Upper lobe of left lung (tissue), 4 donors: ENCODE results near the gene ELFN2.

Experiments used
- EP300 ChIP-seq, 4 donors: sonication (generic); formaldehyde crosslinking; IDR thresholded peaks; one replicate each; pipeline ENCODE4 v1.5.1; 2017; ENCODE audit warnings: antibody characterized with exemption in 4 of 4, control low read depth in 2 of 4
- POLR2A ChIP-seq, 4 donors: fragments of 450-650 bp; IDR thresholded peaks; one replicate each; pipeline ENCODE4 v1.5.1; 2016 to 2017; ENCODE audit warnings: antibody characterized with exemption in 4 of 4, mild to moderate bottlenecking in 2 of 4
- POLR2AphosphoS5 ChIP-seq, 2 donors: sonication (generic); formaldehyde crosslinking; IDR thresholded peaks; one replicate each; pipeline ENCODE4 v1.5.1; 2017; ENCODE audit warnings: antibody characterized with exemption in 2 of 2
- TF ChIP-seq, protein P1 (sequence below), 6 experiments: fragments of 450-650 bp in 4 of 6; fragments of 200-600 bp in 2 of 6; sonication (generic) in 2 of 6; IDR thresholded peaks; one replicate each; pipeline ENCODE4 v1.5.1; 2016 to 2019; ENCODE audit warnings: antibody characterized with exemption in 6 of 6

GRCh38 chr22:37342065-37342464, 85.2 kb downstream of the ELFN2 start:
- TF ChIP-seq, protein P1, sequence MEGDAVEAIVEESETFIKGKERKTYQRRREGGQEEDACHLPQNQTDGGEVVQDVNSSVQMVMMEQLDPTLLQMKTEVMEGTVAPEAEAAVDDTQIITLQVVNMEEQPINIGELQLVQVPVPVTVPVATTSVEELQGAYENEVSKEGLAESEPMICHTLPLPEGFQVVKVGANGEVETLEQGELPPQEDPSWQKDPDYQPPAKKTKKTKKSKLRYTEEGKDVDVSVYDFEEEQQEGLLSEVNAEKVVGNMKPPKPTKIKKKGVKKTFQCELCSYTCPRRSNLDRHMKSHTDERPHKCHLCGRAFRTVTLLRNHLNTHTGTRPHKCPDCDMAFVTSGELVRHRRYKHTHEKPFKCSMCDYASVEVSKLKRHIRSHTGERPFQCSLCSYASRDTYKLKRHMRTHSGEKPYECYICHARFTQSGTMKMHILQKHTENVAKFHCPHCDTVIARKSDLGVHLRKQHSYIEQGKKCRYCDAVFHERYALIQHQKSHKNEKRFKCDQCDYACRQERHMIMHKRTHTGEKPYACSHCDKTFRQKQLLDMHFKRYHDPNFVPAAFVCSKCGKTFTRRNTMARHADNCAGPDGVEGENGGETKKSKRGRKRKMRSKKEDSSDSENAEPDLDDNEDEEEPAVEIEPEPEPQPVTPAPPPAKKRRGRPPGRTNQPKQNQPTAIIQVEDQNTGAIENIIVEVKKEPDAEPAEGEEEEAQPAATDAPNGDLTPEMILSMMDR (IDR thresholded peaks at IDR 0.05), result no peak
- TF ChIP-seq POLR2A (IDR thresholded peaks at IDR 0.05) (no peak), POLR2AphosphoS5 (IDR thresholded peaks at IDR 0.05) (no peak), EP300 (IDR thresholded peaks at IDR 0.05) (no peak)
